Astrocyte (in vitro differentiated cells and primary cell): Measurements from ENCODE around the gene SYT8. TPM values are rescaled to one million over a fixed set of nuclear protein-coding genes. Genes with fewer than 3 reads are reported as not detected.

ENCODE experiments used
- DNase-seq: peaks from one replicate; pipeline ENCODE4 v3.0.0-alpha.2; 2010; ENCODE audit warnings: low read depth
- FAIRE-seq: peaks from 2 replicates; lab custom pipeline; 2011; peaks lifted over from hg19 to GRCh38; lab: Jason Lieb, UNC
- H2AFZ ChIP-seq: 2 replicates; pipeline ENCODE4 v1.6.0; 2012; ENCODE audit warnings: low read depth, low read length, inconsistent platforms
- H3K27ac ChIP-seq: 2 replicates; pipeline ENCODE4 v1.5.1; 2011; ENCODE audit warnings: low read depth, low read length, inconsistent platforms
- H3K27me3 ChIP-seq: 2 replicates; pipeline ENCODE4 v1.6.0; 2011; ENCODE audit warnings: low read length, inconsistent platforms; ENCODE audit not compliant: insufficient read depth
- H3K36me3 ChIP-seq: 2 replicates; pipeline ENCODE4 v1.5.1; 2011; ENCODE audit warnings: low read length, inconsistent platforms; ENCODE audit not compliant: insufficient read depth
- H3K4me1 ChIP-seq: 2 replicates; pipeline ENCODE4 v1.5.1; 2011; ENCODE audit warnings: low read length, inconsistent platforms; ENCODE audit not compliant: insufficient read depth
- H3K4me2 ChIP-seq: 2 replicates; pipeline ENCODE4 v1.6.0; 2012; ENCODE audit warnings: low read length, inconsistent platforms
- H3K4me3 ChIP-seq: 2 replicates; pipeline ENCODE4 v1.5.1; 2011; ENCODE audit warnings: low read depth, mild to moderate bottlenecking, low read length, inconsistent platforms; ENCODE audit not compliant: insufficient read depth
- H3K79me2 ChIP-seq: 2 replicates; pipeline ENCODE4 v1.6.0; 2012; ENCODE audit warnings: mild to moderate bottlenecking, low read length, inconsistent platforms; ENCODE audit not compliant: insufficient read depth
- H3K9ac ChIP-seq: 2 replicates; pipeline ENCODE4 v1.6.0; 2012; ENCODE audit warnings: mild to moderate bottlenecking, low read length, inconsistent platforms
- H3K9me3 ChIP-seq: 2 replicates; pipeline ENCODE4 v1.5.1; 2012; ENCODE audit warnings: low read depth, mild to moderate bottlenecking, low read length, inconsistent platforms; ENCODE audit not compliant: insufficient read depth
- H4K20me1 ChIP-seq: 2 replicates; pipeline ENCODE4 v1.6.0; 2012; ENCODE audit warnings: low read length, inconsistent platforms; ENCODE audit not compliant: insufficient read depth
- H3K27ac Mint-ChIP-seq: one replicate; pipeline ENCODE4 v1.8.0; 2021; ENCODE audit warnings: mild to moderate bottlenecking, mixed read lengths; ENCODE audit not compliant: unreplicated experiment
- H3K27me3 Mint-ChIP-seq: one replicate; pipeline ENCODE4 v1.8.0; 2021; ENCODE audit warnings: low read depth, mixed read lengths; ENCODE audit not compliant: unreplicated experiment
- H3K36me3 Mint-ChIP-seq: one replicate; pipeline ENCODE4 v1.8.0; 2021; ENCODE audit warnings: low read depth, mixed read lengths; ENCODE audit not compliant: unreplicated experiment
- H3K4me1 Mint-ChIP-seq: one replicate; pipeline ENCODE4 v1.8.0; 2021; ENCODE audit warnings: low read depth, mixed read lengths; ENCODE audit not compliant: unreplicated experiment
- H3K4me3 Mint-ChIP-seq: one replicate; pipeline ENCODE4 v1.8.0; 2021; ENCODE audit warnings: mild to moderate bottlenecking, moderate library complexity, mixed read lengths; ENCODE audit not compliant: unreplicated experiment
- H3K9me3 Mint-ChIP-seq: one replicate; pipeline ENCODE4 v1.8.0; 2021; ENCODE audit warnings: mild to moderate bottlenecking, mixed read lengths; ENCODE audit not compliant: unreplicated experiment
- EZH2 ChIP-seq: IDR thresholded peaks from 2 replicates; pipeline ENCODE4 v1.6.1; 2012; ENCODE audit warnings: mild to moderate bottlenecking, low read length, inconsistent platforms; ENCODE audit not compliant: insufficient read depth
- total RNA-seq: library from RNA; stranded (reverse); gene quantifications from 2 replicates; pipeline ENCODE4 v1.2.1, GENCODE V29; 2021
- TF ChIP-seq, protein P1 (sequence below): IDR thresholded peaks from 2 replicates; pipeline ENCODE4 v1.5.1; 2011; ENCODE audit warnings: low read depth, mild to moderate bottlenecking, inconsistent platforms, low read length, moderate library complexity; ENCODE audit not compliant: insufficient read depth

SYT8 gene
- total RNA-seq, 1 donor from 2014 or later = 0.36 TPM

DNA sequence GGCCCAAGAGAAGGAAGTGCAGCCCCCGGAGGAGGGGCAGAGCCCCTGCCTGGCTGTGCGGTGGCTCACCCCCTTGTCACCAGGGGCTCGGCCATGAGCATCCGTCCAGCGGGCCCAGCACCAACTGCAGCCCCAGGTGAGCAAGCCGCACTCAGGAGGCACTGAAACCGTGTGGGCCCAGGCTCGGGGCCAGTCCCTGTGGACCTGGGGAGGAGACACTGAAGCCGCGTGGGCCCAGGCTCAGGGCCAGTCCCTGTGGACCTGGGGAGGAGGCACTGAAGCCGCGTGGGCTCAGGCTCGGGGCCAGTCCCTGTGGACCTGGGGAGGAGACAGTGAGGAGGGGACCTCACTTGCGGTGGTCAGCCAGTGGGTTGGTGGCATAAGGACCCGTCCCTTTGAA, 32.0 kb downstream of the SYT8 start:
- FAIRE-seq = no peak
- Histone ChIP-seq H3K9me3 (no peaks in the 10 kb centered on the region), H3K4me1 (peaks cover 25% of the 10 kb centered on the region), H3K79me2 (no peaks in the 10 kb centered on the region), H4K20me1 (no peaks in the 10 kb centered on the region), H3K27ac (no peak overlapping the region), H3K4me2 (no peak overlapping the region), H3K9ac (no peak overlapping the region), H3K36me3 (no peaks in the 10 kb centered on the region), H3K4me3 (no peak overlapping the region), H2AFZ (no peak overlapping the region), H3K27me3 (peaks cover 4% of the 10 kb centered on the region)
- H3K4me3 Mint-ChIP-seq = no peak overlapping the region
- no peak for TF ChIP-seq EZH2
- TF ChIP-seq, protein P1, sequence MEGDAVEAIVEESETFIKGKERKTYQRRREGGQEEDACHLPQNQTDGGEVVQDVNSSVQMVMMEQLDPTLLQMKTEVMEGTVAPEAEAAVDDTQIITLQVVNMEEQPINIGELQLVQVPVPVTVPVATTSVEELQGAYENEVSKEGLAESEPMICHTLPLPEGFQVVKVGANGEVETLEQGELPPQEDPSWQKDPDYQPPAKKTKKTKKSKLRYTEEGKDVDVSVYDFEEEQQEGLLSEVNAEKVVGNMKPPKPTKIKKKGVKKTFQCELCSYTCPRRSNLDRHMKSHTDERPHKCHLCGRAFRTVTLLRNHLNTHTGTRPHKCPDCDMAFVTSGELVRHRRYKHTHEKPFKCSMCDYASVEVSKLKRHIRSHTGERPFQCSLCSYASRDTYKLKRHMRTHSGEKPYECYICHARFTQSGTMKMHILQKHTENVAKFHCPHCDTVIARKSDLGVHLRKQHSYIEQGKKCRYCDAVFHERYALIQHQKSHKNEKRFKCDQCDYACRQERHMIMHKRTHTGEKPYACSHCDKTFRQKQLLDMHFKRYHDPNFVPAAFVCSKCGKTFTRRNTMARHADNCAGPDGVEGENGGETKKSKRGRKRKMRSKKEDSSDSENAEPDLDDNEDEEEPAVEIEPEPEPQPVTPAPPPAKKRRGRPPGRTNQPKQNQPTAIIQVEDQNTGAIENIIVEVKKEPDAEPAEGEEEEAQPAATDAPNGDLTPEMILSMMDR = no peak
- H3K27ac Mint-ChIP-seq = no peak overlapping the region
- H3K9me3 Mint-ChIP-seq = no peaks in the 10 kb centered on the region
- peaks cover 23% of the 10 kb centered on the region for H3K27me3 Mint-ChIP-seq
- no peaks in the 10 kb centered on the region for H3K36me3 Mint-ChIP-seq
- H3K4me1 Mint-ChIP-seq = peaks cover 9% of the 10 kb centered on the region
- no peak for DNase-seq

DNA sequence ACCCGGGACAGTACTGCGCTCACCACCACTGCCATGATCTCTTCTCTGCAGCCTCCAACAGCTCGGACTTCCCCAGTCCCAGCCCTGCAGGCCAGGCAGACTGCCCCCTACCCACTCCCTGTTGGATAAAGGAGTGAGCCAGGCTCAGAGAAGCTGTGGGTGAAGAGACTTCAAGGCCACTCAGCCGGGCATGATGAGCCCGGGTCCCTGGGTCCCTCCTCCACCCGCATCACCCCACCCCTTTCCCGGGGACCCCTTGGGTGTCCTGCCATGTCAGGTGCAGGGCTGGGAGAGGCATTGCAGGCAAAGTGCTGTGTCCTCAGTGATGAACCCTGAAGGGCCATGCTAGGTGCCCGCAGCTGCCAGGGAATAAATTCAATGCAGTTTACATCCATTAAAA, 32.6 kb downstream of the SYT8 start:
- Histone ChIP-seq H4K20me1 (no peaks in the 10 kb centered on the region), H3K4me3 (no peak overlapping the region), H3K4me1 (peaks cover 25% of the 10 kb centered on the region), H3K9ac (no peak overlapping the region), H2AFZ (no peak overlapping the region), H3K27me3 (peaks cover 4% of the 10 kb centered on the region), H3K27ac (no peak overlapping the region), H3K36me3 (no peaks in the 10 kb centered on the region), H3K4me2 (no peak overlapping the region), H3K79me2 (no peaks in the 10 kb centered on the region), H3K9me3 (no peaks in the 10 kb centered on the region)
- H3K4me1 Mint-ChIP-seq = peaks cover 9% of the 10 kb centered on the region
- FAIRE-seq (no peak), DNase-seq (no peak)
- no peaks in the 10 kb centered on the region for H3K9me3 Mint-ChIP-seq
- TF ChIP-seq, protein P1 = no peak
- no peak for TF ChIP-seq EZH2
- peaks cover 23% of the 10 kb centered on the region for H3K27me3 Mint-ChIP-seq
- H3K36me3 Mint-ChIP-seq = no peaks in the 10 kb centered on the region
- no peak overlapping the region for H3K4me3 Mint-ChIP-seq
- no peak overlapping the region for H3K27ac Mint-ChIP-seq

DNA sequence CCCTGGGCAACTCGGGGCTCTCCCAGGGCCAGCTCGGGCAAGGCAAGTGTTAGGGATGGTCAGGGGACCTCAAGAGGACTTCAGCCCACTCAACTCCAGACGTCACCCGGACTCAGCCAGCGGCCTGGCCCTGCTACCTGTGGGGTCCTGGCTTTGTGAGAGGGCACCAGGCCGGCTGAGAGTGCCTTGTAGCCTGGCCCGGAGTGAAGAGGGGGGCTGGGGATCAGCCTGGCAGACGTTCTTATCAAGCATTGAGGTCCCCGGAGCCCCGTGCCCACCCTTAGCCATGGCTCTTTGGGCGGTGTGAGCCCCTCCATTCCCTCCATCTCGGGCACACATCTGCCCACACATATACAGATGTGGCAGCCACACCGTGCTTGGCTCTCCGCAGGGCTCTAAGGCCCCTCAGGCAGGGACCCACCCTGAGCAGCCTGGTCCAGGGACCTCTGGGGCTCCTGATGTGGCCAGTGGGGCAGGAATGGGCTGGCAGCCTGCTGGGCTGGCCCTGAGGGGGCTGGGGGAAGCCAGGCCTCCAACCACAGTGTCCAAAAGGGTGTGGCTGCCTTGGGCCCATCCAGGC, 33.4 kb downstream of the SYT8 start:
- TF ChIP-seq, protein P1 = no peak
- TF ChIP-seq EZH2 = no peak
- H3K27me3 Mint-ChIP-seq = peaks cover 23% of the 10 kb centered on the region
- H3K36me3 Mint-ChIP-seq = no peaks in the 10 kb centered on the region
- FAIRE-seq = no peak
- Histone ChIP-seq H3K4me2 (no peak overlapping the region), H3K4me1 (peaks cover 17% of the 10 kb centered on the region), H3K9ac (no peak overlapping the region), H3K27ac (no peak overlapping the region), H3K9me3 (no peaks in the 10 kb centered on the region), H3K79me2 (no peaks in the 10 kb centered on the region), H3K27me3 (peaks cover 4% of the 10 kb centered on the region), H3K4me3 (no peak overlapping the region), H2AFZ (no peak overlapping the region), H4K20me1 (no peaks in the 10 kb centered on the region), H3K36me3 (no peaks in the 10 kb centered on the region)
- no peak for DNase-seq
- H3K27ac Mint-ChIP-seq = no peak overlapping the region
- H3K4me1 Mint-ChIP-seq = peaks cover 5% of the 10 kb centered on the region
- H3K9me3 Mint-ChIP-seq = no peaks in the 10 kb centered on the region
- no peak overlapping the region for H3K4me3 Mint-ChIP-seq
